AG09319 (cell line): Measurements from ENCODE around the gene ERG28.

Experiments used
- DNase-seq: peaks from one replicate; pipeline ENCODE4 v3.0.0-alpha.2; 2010; ENCODE audit warnings: low read depth; ENCODE audit errors: extremely low read depth
- TF ChIP-seq, protein P1 (sequence below): IDR thresholded peaks from 2 replicates; pipeline ENCODE4 v1.5.1; 2011; ENCODE audit warnings: low read depth, mild to moderate bottlenecking, inconsistent platforms, low read length, moderate library complexity

Gene ERG28

DNA sequence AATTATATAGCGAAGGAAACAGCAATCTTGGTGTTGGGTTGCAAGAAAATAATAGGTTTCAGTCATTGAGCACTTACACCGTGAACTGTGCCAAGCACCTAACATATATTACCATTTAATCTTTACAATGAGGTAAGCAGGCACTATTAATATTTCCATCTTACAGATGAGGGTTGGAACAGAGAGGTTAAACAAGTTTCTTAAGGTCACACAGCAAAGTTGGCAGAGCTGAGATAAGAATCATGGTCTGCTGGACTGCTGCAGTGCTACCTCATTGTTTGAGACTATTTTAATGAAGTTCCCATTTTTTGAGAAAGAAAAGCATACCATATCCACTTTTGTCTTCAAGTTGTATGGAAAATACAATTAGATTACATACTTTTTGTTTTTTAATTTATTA lies 1.7 kb downstream of the ERG28 start:
- TF ChIP-seq, protein P1, sequence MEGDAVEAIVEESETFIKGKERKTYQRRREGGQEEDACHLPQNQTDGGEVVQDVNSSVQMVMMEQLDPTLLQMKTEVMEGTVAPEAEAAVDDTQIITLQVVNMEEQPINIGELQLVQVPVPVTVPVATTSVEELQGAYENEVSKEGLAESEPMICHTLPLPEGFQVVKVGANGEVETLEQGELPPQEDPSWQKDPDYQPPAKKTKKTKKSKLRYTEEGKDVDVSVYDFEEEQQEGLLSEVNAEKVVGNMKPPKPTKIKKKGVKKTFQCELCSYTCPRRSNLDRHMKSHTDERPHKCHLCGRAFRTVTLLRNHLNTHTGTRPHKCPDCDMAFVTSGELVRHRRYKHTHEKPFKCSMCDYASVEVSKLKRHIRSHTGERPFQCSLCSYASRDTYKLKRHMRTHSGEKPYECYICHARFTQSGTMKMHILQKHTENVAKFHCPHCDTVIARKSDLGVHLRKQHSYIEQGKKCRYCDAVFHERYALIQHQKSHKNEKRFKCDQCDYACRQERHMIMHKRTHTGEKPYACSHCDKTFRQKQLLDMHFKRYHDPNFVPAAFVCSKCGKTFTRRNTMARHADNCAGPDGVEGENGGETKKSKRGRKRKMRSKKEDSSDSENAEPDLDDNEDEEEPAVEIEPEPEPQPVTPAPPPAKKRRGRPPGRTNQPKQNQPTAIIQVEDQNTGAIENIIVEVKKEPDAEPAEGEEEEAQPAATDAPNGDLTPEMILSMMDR = no peak
- no peak for DNase-seq

DNA sequence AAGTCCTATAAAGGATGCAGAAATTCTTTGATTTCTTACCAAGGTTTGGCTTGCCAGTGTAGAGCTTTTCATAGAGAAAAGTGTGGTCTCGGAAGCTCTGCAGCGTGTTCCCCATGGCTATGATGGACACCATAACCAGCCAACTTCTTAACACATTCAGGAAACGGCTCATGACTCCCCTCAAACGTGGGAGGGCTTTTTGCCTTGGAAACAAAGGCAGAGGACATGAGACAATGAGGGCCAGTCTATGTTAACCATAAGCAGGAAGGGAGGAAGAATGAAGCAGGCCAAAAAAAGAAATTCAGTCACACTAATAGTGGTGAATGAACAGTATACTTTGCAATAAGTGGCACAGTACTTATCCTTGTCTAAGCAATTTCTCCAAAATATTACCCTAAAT lies 3.3 kb downstream of the ERG28 start:
- TF ChIP-seq, protein P1 = no peak
- DNase-seq = no peak

DNA sequence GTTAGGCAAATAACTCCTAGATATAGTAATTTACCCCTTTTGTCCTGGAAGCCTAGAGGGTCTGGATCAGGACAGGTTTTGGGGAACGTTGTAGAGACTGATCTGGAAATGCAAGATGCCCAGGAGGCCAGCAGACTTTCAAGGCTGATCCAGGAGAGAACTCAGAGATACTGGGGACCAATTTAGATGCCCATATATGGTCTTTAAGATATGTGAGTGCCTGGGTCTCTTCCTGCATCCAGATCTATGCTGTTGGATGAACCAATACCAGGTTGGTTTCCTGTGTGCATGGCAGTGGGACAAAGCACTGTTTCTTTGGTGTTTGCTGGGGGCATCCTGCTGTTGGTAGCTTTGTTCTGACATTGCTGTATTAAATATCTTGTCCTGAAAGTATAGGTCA lies 5.4 kb downstream of the ERG28 start:
- TF ChIP-seq, protein P1 = no peak
- DNase-seq = no peak

DNA sequence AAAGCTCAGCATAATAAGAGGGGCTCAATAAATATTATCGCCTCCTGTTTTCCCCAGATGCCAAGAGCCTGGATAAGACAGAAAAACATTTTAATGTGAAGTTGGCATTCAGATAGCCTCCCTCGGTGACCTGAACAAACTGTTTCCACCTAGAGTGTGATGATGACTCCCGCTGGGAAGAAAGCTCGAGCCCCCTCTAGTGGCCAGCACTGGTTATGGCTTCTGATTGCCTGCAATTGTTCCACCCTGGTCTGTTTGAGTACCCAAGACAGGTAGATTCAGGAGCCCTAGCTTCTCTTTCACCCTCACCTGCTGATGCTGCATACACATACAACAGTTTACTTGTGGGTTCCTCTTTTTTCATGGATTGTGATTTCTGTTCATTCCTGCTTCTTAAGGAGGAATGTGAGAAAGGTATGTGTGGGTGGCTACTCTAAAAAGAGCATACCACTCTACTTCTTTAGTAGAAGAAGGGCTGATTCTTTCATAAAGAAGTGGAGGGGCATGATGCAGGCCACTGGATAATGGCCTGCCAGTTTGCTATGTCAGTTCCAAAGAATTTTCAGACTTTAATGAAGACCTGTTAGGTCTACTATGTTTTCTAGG lies 6.4 kb downstream of the ERG28 start:
- TF ChIP-seq, protein P1 = peak; percentile 97

DNA sequence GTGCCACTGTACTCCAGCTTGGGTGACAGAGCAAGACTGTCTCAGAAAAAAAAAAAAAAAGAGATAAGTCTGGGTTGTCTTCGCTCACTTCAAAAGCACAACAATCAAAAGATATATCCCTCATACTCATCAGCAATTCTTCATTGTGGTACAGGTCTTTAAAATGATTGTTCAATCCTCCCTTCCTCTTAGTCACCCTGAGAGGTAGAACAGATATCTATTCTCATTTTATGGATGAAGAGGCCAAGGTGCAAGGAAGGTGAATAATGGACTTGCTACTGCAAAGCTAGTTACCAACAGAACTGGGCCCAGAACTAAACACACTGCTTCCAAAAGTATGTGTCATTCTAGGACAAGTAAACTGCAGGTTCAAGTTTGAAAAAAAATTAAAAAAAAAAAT lies 7.1 kb downstream of the ERG28 start:
- TF ChIP-seq, protein P1 = no peak
- no peak for DNase-seq

More for the DNA sequence above, 6.4 kb downstream of the ERG28 start:
- DNase-seq = no peak

DNA sequence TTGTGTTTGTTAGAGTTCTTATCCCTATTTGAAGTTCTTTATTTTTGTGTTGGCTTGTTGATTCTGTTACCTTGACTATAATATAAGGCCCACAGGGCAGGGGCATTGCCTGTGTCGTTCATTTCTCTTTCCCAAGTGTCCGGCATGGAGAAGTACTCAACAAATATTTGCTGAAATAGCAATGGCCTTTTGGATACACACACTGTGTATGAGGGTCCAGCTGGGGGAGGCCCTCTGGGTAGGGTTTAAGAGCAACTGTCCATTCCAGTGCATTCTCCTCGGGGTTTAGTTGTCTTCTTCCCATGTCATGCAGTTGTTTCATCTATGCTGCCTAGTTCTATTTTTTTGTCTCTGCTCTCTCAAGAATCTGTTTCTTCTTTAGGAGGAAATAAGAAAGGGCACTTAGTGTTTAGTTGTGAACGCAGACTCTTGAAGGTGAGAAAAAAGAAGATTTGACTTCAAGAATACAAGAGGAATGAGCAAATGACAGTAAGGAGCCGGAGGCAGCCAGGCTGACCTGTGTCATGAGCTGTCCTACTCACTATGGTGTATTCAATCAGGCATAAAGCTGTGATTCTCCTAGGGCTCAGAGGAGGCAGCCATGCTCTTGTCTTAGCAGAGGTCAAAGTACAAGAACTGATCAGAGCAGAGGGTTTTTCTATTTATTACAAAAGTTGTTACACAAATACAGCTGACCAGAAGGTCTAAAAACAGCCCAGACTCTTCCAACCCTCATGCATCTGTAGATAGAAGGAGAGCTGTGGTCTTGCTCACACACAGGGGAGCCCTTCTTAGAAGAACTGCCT lies 10.2 kb downstream of the ERG28 start:
- TF ChIP-seq, protein P1 = no peak

DNA sequence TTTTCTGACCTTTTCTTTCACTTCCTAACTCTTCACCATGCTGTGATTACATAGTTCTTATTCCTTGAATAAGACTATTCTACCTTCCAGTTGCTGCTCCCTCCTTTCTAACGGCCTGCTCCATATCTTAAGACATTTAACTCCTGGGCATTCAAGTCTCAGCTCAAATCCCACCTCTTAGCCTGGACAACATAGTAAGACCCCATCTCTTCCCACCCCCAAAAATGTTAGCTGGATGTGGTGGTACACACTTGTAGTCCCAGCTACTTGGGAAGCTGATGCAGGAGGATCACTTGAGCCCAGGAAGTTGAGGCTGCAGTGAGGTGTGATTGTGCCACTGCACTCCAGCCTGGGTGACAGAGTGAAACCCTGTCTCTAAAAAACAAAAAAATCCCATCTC lies 10.9 kb downstream of the ERG28 start:
- no peak for DNase-seq
- TF ChIP-seq, protein P1 = no peak

More for the DNA sequence above, 10.2 kb downstream of the ERG28 start:
- no peak for DNase-seq
